D341Med (cell line): ENCODE results near the gene KPNA1.

ENCODE experiments used
- DNase-seq: peaks from one replicate; pipeline ENCODE4 v3.0.0; 2012; ENCODE audit warnings: low spot score

KPNA1 gene

DNA sequence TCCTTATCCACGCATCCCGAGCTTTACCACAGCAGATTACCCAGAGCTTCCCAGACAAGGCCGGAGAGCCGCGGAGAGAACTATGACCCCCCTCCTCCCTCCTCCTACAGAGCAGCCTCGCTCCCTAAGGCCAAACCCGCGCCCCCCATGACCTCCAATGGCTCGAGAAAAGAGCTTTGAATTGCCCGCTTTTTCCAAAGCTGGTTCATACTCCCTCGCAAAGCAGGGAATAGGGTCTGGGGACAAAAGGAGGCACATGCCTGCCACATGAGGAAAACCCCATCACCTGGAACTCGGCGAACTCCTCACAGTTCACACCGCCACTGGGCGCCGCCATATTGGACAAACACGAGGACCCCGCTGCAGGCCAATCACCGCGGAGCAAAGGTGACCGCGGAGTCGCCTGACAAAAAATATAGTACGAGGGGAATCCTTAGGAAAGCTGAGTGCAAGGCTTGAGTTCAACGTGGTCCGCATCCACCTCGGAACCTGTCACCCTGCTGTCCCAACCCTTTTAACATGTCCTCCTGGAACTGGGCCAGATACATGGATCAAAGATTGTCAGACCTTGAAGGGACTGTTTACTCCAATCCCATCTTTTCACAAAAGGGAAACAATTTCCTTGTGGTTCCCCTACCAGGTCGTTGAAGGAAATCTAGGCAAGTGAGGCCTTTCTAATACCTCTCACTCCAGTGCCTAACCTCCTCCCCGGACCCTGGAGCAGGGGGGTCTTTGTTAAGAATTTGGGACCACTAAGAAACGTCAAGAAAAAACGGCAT is 131.7 kb downstream of the KPNA1 start, which contains the start of gene MIX23:
MIX23 (minus strand) TSS at position 344 of the 779 bp plus-strand sequence; CDS start at position 337, 7 bp downstream.
- peak; percentile 88 for DNase-seq

DNA sequence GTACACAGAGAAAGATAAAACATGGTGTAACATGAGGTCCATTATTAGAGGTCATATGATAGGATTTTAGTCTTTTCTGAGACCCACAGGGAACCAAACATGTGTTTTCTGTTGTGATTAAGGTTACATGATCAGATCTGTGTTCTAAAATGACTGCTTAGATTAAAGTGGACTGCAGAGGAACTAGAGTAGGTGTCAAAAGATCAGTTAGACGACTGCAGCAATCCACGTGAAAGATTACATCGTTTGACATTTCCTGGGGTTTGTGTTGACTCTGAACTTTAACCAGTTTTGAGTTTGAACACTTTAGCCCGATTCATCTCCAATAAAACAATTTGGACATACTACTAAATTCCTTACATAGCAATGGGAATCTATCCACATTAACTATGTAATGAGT is 136.8 kb downstream of the KPNA1 start:
- DNase-seq, result no peak

DNA sequence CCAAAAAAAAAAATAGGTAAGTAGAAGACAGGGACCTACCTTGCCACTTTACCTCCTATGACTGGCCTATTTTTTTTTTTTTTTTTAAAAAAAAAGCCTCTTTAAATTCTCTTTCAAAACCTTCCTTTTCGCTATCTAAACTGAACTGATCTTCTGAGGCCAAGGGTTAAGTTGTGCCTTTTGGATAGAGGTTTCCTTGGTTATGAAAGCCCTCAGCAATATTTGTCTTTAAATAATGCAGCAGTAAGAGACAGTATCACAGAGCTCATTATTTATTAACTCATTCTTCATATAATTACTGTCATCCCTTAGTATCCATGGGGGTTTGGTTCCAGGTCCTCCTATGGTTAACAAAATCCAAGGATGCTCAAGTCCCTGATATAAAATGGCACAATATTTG is 140.7 kb downstream of the KPNA1 start:
- no peak for DNase-seq
